IPS DF 19.7 (cell line): ENCODE measurements around the gene HABP2.

Experiments
- DNase-seq: peaks from one replicate; pipeline ENCODE4 v3.0.0-alpha.2; 2013; ENCODE audit warnings: low read depth, low spot score

HABP2 gene

DNA sequence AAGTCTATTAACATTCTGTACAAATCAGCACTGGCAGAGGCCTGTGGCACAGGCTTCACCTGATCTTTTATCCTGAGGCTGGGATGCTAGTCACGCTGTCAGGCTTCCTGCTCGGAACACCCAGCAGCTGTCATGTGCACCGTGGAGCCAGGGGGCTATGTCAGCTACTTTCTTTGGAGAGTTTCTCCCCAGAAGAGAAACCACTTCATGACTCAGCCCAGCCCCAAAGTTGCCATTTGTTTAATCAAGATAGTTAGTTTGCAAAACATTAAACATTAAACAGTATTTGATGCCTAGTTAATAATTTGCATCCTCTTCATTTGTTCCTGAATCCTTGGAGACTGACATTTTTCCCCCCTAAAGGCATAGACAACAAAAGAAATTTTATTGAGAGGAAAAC is at the start of gene HABP2:
Gene HABP2 (plus strand): TSS at position 353 of the 400 bp plus-strand sequence. CDS start 69 bp downstream, outside the sequence.
- no peak for DNase-seq

DNA sequence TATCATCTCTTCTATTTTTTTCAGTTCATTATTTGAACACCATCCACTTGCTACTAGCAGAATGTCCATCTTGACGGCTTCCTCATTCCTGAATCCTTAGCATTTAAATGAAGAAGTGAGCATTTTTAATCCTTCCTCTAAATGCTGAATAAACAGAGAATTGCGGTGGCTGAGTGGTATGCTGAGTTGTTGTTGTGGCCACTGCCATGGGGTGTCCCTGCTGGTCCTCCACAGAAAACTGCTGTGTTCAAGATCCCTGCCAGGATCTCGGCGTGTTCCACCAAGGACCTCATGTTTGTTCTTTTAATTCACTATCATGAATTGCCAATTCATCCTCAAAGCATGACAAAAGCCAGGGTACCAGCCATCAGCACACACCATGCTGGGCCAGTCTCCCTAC is 48.9 kb upstream of the HABP2 start:
- DNase-seq, result no peak

DNA sequence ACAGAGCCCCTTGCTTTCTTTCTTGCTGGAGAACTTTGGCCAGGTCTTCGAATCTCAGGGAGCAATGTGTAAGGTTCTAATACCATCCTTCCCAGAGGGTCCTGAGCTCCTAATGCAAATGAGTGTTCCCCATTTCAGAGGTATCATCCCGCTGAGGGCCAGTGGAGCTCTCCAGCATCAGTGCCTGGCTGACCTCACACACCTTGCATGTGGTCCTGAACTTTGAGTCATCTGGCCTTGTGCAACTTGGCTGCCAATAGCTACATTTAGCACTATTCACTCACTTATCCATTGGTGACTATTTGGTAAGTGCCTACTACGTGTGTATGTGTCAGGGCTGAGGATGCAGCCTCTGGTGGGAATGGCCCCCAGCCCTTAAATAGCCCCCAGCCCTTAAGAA is 48.4 kb upstream of the HABP2 start:
- no peak for DNase-seq

DNA sequence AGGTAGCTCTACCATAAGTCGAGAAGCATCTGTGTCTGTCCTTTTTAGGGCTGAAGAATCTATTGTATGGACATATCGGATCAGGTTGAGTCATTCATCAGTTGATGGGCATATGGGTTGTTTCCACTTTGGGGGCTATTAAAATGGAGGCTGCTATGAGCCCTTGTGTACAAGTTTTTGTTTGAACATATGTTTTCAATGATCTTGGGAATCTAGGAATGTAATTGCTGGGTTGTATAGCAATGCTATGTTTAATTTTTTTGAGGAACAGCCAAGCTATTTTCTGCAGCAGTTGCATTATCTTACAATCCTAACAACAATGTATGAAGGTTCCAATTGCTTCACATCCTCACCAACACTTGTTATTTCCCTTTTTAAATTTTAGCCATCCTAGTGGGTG is 46.4 kb upstream of the HABP2 start:
- no peak for DNase-seq

DNA sequence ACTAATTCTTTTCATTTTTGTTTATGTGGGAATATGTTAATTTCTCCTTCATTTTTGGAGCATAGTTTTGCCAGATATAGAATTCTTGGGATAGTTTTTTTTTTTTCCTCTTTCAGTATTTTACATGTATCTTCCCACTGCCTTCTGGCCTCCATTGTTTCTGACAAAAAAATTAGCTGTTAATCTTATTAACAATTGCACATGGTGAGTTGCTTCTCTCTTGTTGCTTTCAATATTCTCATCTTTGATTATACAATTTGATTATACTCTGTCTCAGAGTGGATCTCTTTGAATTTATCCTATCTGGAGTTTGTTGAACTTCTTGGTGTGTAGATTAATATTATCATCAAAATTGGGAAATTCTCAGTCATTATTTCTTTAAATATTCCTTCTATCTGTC is 41.4 kb upstream of the HABP2 start:
- no peak for DNase-seq

DNA sequence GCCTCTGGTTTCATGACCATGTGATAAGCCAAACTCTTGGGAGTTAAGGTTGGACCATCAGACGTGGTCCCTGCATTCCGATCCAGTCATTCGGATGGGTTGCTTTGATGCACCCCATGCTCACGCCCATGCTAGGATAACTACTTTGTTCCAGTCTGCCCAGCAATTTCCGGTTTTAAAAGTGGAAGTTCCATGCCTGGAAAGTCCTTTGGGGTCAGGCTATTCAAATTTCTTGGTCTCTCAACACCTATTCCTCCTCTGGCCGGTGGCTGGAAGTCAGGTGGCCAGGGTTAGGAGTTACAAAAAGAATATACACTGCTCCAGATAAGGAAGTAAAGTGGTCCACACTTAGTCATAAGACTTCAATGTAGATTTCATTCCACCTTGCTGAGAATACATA is 37.7 kb upstream of the HABP2 start:
- no peak for DNase-seq

DNA sequence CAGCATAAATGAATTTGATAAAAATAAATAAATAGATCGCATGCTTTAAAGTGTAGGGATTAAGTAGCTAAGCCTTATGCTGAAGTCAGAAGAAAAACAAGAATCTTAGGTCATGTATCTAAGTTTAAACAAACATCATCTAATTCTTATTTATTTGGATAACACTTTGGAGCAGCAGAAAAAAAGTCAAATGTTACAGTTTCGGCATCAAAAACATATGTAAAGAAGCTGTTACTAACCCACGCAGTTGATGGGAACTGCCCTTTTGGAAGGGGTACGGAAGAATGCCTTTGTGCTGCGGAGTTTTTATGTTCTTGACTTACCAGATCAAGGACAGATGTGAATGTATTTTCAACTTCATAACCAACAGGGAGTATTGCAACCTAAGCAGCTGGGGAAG is 37.3 kb upstream of the HABP2 start:
- DNase-seq, result no peak

DNA sequence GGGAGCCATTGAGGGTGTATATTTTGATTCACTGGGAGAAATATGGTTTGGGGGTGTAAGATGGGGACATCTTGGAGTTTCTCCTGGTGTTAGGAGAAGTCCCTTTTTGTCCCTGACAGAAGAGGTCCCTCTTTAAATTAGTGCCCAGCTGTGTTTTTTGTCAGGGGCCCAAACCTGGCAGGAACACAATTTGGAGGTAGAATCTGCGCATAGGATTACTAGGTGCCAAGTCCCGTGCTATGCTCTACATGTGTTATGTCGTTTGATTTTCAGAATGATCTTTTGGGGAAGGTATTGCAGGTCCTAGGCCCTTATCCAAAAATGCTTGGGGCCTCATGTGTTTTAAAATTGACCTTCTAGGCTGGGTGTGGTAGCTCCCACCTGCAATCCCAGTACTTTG is 36.8 kb upstream of the HABP2 start:
- DNase-seq, result no peak

DNA sequence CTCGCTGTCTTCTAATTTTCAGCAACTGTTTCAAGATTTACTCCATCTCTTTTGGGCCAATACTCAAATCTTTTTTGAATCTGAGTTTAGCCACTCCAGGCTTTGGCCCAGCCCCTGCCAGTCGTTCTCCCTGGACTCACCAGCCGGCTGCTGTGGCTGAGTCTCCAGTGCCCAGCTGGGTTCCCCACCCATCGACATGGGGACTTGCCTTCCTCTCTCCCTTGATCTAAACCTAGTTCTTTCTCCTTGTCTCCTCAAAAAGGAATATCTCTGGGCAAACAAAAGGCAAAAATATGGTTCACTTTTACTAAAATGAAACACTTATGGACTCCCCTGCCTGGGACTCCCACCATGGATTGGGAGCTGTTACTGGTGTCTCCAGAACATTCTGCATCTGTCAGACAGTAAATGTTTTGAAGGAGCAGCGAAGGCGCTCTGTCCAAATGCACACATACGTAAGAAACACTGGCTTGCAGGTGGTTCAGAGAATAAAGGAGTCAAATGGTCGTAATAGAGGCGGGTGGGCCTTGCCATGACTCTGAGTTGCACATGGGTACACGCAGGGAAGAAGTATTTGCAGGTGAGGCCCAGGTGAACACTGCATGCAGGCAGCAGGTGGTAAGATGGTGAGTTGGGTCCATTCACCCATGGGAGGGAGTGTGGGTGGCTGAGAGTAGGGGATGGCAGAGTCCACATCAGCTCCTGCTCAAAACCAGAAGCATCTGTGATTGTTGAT is 35.5 kb upstream of the HABP2 start:
- no peak for DNase-seq

DNA sequence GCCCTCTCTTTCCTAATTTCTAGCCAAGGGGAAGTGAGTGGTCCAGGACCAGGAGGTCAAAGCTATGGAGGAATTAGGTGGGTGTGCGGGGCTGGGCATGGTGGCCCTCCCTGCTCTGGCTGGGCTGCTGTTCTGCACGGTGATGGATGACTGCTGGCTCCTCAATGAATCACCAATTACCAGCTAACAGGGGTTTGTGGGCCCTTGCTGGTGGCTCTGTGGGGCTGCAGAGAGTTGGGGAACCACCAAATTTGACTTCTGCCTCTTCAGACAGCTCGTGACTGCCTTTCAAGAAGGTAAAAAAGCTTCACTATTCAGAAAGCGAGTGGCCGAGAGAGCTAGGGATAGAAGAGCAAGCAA is 35.0 kb upstream of the HABP2 start:
- no peak for DNase-seq

DNA sequence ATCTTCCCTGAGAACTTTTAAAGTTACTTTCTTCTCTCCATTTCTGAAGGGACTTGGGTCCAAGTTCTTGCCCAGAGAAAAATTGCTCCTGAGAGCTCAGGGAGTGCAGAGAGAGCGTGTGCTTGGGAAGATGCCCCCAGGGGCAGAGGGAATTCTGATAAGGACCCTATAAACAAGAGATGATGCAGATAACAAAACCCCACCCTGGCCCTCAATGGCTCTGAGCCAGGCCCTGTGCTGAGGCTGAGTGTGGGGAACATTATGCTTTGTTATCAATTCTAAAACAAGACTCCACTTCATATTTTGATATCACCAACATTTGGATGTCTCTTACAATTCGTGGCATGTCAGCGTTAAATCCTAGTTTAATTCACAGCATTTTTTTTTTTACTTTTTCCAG is 34.4 kb upstream of the HABP2 start:
- DNase-seq, result no peak

DNA sequence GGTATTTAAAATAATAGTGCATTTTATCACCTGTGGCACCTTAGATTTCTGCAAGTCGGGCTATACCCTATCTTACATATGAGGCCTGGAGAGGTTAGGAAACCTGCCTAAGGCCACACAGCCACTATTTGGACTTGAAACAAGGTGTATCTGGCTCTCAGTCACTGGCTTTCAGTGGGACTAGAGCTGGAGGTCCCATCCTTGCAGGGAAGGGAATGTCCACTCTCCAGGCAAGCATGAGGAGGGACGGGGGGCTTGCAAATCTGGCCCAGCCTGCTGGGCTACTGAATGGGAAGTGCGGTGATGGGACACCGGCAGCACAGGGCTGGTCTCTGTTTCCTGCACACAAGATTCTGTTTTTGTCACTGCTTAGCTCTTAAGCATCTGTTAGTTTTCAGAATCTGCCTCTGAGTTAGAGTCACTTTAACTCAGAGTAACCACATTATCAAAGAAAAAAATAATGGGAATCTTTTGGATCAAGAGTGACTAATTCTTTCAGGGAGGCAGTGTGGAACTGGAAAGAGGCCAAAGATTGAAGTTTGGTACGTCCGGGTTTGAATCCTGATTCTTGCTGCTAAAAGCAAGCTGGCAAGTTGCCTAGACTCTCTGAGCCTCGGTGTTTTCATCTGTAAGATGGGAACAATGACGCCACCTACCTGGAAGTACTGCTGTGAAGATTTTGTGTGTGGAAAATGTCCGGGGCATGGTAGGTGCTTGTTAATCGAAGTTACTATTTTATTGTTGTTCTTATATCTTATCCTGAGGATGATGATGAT is 33.8 kb upstream of the HABP2 start:
- DNase-seq, result no peak

DNA sequence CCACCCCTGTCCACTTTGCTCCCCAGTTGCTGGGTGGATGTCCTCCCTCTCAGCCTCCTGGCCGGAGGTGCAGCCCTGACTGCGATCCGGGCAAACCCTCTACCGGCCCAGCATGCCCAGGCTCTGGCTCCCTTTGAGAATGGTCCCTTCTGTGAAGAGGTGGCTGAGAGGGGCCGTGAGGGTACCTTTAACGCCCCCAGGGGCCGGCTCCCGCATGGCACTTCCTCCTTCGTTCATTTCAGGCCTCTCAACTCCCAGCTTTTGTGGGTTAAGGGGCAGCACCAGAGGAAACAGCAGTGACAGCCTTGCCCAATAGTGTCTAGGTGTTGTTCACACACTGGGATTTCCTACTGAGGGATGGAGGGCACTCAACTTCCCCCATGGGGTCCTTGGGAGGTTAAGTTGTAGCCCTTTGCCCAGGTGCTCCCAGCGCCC is 33.2 kb upstream of the HABP2 start:
- DNase-seq, result no peak

DNA sequence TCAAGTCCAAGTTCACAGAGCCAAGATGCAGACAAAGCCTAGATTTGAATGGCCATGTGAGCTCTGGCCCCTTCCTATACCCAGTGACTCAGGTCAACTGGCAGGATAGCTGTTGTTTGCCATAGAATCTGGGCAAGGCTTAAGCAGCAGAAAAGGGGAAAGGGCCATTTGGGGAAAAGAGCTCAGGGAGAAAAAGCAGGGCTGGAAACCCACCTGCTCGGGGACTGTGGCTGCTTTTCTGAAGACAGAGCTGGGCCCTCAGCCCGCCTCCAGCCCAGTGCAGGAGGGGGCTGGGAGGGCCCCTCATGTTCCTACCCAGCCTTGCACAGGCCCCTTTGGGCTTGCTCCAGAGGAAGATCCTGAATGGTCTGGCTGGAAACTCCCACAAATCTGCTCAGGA is 32.6 kb upstream of the HABP2 start:
- DNase-seq, result no peak

DNA sequence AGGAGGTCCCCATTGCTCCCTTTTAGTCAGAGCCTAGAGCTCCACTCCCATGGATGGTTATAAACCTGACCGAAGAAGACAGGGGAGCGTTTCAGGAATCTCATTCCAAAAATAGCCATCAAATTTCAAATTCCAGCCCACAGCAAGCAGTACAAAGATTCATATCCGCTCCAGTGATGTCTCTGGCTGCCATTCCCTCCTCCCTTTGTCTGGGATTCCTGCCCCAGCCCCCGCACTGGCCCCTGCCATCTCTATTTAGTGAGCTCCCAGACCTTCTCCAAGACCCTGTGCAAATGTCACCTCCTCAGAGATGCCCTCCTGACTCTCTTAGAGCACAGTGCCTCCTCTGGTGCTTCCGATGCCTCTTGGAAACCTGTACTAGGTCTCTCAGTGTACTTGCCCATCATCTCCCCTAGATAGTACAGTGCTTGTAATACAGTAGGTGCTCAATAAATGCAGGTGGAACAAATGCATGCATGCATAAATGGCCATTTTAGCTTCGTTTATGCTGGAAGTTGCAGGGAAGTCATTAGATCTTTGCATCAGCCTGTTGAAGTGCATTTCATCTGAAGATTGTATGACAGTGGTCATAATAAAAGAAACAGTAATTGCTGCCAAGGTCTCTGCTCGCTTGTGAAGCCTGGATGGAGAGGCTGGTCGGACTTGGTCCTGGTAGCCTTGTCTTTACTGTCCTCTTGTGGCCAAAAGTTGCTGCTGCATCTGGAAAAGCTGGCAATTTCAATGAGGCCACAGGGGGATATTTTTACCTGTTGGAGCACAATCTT is 32.0 kb upstream of the HABP2 start:
- no peak for DNase-seq

DNA sequence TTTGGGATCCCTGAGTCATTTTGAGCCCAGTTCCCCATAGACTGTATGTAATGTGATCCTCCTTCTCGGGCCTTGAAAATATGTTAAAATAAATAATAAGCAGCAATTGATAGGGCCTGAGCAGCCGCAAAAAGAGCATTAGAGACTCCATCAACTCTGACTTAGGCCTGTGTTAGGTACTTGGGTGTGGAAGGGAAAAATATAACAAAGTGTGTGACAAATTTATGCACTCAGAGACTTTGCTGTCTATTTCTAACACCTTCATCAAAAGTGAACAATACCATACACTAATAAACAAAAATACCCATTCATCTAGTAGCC is 31.4 kb upstream of the HABP2 start:
- no peak for DNase-seq

DNA sequence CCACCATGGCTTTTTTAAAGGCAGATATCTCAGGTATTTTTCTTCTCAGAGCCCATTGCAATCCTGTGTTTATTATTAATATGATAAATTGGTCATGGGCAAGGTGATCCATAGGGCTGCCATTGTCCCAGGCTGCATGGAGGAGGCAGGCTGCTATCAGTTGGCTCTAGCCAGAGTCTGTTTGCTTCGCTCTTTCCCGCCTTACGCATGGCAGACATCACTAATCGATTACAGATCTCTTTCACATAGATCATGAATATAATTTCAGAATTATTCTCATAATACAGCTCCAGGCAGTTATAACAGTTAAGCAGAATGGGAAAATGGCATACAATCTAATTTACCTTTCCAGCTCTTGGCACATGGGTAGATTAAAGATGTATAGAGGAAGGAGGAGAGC is 30.4 kb upstream of the HABP2 start:
- no peak for DNase-seq

DNA sequence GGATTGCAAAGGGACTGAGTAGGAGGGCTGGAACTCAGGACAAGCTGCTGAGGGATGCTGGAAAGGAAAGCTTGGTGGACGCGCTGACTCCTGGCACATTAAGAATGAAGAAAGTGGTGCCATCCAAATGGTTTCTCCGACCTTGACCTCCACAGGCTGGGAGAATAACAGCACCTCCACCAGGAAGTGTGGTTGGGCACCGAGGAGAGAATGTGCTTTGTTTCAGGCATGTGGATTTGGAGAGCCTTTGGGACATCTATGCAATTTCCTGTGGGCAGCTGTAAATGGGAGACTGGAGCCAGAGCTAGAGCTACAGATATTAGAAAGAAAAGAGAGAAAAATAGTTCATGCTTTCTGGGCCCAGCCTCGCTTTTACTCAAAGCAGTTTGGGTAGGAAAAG is 29.8 kb upstream of the HABP2 start:
- DNase-seq, result no peak

DNA sequence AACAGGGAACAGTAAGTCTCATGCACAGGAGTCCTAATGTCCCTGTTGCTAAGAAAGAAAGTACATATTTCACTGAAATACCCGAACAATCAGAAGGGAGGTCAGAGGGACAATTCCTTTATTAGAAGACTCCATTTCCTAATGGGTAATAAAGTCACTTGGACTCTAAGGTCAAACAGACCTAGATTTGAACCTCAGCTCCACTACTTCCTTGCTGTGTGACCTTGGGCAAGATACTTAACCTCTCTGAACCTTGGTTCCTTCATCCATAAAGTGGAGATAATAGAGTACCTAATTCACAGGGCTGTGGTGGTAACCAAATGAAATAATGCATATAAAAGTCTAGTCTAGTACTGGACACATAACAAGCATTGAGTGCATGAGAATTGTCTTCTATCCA is 29.2 kb upstream of the HABP2 start:
- no peak for DNase-seq

DNA sequence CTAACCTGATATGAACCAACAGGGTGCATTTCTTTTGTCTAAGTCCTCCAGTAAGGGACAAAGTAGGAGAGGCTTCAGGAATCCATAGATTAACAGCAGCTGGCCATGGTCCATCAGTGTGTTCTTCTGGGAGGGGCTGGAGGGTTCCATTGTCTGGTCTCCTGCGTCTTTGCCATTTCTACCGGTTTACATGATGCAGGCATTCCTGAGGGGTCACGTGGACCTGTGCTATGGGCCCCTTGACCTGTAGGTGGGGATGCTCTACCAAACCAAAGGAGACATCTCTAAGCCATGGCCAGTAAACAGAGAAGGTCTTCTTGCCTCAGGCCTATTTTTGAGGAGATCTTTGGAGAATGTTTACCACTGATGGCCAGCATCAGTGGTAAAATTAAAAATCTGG is 28.7 kb upstream of the HABP2 start:
- no peak for DNase-seq

DNA sequence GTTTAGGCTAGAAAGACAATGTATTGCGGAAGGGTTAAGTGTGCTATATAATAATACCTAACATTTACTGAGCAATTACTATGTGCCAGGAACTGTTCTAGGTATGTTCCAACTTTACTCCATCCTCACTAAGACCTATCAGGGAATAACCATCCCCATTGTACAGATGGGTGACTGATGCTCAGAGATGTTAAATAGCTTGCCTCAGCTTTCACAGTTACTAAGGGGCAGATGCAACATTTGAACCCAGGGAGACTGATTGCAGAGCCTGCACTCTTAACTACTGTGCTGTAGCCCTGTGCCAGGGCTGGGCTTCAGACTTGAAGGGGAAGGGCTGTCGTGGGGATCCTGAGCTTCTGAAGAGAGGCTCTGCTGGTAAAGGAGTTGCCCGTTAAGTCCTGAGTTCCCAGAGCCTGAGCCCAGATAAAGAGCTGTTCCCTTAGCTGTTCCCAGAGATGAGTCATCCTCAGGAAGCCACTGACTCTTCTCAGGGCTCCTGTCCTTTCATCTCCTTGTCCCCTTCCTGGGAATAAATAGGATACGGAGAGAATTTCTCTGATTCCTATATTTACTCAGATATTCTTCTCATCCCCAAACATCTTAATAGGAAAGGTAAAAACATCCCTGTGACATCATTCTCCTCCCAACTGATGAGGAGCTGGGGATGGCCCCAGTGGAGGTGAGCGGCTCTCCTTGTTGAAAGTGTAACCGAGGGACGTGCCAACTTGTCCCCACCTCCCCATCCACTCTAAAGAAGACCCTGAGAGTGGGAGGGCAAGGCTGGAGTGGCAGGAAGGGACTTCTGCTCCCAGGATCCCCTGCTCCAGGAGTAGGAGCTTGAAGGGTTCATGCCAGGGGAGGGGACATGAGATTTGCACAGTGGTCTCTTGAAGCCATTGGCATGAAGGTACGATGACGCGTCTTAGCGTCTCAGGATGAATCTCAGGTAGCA is 28.0 kb upstream of the HABP2 start:
- no peak for DNase-seq

DNA sequence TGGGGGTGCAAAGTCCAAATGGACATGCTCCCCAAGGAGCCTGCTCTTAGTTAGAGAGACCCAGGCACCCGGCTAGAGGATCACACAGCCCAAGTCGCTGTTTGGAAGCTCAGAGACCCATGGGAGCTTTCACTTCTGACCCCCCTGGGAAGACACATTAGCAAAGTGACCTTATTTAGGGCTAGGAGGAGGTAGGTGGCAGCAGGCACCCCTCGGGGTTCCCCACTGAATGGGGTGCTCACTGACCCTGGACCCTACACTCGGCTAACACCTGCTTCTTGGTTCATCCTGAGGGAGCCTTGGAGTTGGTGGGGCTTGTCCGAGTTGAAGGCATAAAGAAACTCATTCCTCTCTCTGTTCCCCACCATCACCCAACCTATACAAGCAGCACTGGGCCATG is 27.1 kb upstream of the HABP2 start:
- DNase-seq, result no peak
